Measurements from ENCODE around the gene HSPD1.

- TF ChIP-seq POLR2A (IDR thresholded peaks at IDR 0.05; ENCODE audit: low read depth, low read length) (no peak; the same call in 1 of the 2 replicates), POLR2AphosphoS5 (IDR thresholded peaks at IDR 0.05; ENCODE audit: low read depth, low read length) (no peak)
Observed at GRCh38 chr2:197452754-197453122, 46.9 kb downstream of the HSPD1 start.
